GM12873 (cell line): ENCODE results near the gene GTF2F2.

ENCODE experiments used
- TF ChIP-seq, protein P1 (sequence below): IDR thresholded peaks from 2 replicates; pipeline ENCODE4 v1.5.1; 2012; ENCODE audit warnings: low read depth, mild to moderate bottlenecking, moderate library complexity, low read length, control low read depth; ENCODE audit not compliant: insufficient read depth; ENCODE audit errors: missing control alignments

GTF2F2 gene

DNA sequence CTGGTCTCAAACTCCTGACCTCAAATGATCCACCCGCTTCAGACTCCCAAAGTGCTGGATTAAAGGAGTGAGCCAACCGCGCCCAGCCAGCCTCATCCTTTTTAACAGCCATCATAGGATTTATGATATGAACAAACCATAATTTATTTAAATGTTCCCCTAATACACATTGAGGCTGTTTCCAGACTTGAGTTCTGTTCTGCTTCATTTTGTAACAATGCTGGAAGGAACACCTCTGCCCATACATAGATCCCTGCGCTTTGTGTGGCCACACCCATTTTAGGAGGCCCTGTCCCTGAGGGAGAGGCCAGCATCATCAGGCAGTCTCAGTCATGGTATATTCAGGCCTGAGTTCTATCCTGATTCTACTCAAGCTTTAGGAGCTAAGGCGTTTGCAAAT, 184.8 kb downstream of the GTF2F2 start:
- TF ChIP-seq, protein P1, sequence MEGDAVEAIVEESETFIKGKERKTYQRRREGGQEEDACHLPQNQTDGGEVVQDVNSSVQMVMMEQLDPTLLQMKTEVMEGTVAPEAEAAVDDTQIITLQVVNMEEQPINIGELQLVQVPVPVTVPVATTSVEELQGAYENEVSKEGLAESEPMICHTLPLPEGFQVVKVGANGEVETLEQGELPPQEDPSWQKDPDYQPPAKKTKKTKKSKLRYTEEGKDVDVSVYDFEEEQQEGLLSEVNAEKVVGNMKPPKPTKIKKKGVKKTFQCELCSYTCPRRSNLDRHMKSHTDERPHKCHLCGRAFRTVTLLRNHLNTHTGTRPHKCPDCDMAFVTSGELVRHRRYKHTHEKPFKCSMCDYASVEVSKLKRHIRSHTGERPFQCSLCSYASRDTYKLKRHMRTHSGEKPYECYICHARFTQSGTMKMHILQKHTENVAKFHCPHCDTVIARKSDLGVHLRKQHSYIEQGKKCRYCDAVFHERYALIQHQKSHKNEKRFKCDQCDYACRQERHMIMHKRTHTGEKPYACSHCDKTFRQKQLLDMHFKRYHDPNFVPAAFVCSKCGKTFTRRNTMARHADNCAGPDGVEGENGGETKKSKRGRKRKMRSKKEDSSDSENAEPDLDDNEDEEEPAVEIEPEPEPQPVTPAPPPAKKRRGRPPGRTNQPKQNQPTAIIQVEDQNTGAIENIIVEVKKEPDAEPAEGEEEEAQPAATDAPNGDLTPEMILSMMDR, result no peak

DNA sequence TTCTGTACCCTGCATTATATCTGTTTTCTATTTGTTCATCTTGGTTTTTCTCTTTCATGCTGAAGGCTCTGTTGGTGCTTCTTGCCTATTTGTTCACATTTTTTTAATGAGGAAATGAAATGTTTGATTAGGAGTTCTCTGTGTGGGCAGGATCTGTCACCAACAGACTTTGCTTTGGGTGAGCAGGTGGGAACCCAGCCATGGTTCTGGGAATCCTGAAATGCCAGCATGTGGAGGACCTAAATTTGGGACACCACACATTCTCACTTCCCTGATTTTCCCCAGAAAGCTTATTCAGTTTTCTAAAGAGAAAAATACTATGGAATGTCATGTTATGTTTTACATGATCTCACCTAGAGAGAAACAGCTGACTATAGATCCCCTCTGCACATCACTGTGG, 186.7 kb downstream of the GTF2F2 start:
- TF ChIP-seq, protein P1, result no peak

DNA sequence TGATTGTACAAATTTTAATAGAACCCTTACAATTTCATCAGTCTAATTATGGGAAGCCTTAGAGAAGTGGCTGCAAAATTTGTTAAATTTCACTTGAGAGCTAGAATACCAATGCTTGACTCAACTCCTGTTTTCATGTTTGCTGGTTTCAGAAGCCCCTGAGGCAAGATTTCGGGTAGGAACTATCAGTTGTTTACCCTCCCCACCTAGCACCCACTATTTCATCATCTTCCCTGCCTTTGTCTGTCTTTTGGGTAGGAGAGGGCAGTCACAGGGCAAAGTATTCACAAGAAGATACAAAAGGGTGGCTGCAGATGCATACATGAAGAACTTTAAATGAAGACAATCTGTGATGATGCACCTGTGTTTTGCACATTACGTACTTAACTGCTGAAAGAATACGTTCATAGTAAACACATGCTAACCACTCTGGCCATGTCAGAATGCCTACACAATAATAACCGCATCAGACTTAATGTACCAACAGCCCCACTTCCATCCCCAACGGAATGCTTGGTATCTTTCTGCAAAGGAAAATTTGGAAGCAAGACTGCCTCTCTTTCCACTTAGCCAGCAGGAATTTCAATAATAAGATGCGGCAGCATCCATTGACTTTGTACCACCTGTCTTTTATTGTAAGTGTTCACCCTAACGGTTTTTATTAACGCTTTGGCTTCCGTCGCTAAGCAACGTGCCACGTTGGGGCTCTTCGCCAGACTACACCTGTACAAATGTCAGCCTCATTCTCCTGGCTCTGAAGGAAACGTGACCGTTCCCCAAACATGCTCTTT, 190.2 kb downstream of the GTF2F2 start:
- TF ChIP-seq, protein P1, result no peak

DNA sequence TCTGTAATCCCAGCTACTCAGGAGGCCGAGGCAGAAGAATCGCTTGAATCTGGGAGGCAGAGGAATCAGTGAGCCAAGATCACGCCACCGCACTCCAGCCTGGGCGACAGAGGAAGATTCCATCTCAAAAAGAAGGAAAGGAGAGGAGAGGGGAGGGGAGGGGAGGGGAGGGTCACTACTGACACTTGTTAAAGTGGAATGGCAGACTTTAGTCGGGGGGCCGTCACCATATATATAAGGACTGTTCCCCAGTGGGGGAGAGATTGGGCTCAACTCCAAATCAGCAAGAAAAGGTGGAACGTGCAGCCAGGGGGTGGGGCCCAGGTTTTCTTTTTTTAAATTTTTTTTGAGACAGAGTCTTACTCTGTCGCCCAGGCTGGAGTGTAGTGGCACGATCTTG, 194.5 kb downstream of the GTF2F2 start:
- TF ChIP-seq, protein P1, result no peak

DNA sequence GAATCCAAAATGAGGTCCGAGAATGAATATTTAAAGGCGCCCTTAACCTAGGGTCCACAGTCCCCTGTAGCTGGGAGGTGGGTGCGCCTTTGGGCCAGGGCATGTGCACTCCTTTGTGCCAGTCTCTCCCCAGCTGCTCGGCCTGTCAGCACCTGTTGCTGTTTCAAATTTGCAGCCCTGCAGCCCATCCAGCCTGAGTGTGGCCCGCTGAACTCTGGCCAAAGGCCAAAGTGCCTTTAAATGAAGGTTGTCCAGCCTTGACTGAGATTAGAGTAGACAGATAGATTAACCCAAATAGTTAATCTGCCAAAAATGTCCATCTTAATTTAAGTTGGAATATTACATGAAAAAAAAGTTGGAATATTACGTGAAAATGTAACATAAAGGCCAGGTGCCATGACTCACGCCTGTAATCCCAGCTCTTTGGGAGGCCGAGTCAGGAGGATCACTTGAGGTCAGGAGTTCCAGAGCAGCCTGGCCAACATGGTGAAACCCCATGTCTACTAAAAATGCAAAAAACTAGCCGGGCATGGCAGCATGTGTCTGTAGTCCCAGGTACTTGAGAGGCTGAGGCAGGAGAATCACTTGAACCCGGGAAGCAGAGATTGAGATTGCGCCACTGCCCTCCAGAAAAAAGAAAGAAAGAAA, 195.3 kb downstream of the GTF2F2 start:
- TF ChIP-seq, protein P1, result no peak

DNA sequence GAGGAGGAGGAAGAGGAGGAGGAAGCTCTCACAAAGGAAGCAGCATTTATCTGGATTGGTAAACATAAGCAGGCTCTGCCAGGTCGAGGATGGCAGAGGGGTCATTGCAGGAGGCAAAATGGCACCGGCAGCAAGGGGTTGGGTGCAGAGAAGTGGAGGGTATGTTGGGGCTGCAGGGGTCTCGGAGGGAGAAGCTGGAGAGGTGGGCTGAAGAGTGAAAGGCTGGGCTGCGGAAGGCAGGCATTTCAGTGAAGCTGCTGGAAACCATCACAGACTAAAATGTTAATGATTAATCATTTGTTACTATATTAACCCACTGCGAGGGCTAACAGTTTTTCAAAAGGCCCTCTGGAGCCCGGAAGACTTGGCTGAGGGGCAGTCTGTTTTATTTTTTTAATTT, 196.0 kb downstream of the GTF2F2 start:
- TF ChIP-seq, protein P1, result no peak

DNA sequence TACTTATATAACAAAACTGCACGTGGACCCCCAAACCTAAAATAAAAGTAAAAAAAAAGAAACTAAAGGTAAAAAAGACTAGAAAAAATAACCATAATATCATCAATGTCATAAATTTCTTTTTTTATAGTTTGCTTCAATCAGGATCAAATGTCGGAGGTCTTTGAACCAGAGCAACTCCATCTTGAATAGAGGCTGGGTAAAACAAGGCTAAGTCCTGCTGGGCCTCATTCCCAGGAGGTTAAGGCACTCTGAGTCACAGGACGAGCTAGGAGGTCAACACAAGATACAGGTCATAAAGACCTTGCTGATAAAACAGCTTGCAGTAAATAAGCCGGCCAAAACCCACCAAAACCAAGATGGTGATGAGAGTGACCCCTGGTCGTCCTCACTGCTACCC, 196.7 kb downstream of the GTF2F2 start:
- TF ChIP-seq, protein P1, result no peak
